OCI-LY1 (cell line): Measurements from ENCODE around the gene CELSR3.

ENCODE experiments used
- EZH2 ChIP-seq: fragments of 200-600 bp; sonication (generic), shearing (Covaris generic); IDR thresholded peaks from 2 replicates; pipeline ENCODE4 v1.8.0; 2017; ENCODE audit warnings: borderline replicate concordance, mixed run types, mild to moderate bottlenecking, antibody characterized with exemption, low read length, moderate library complexity, mixed read lengths
- TF ChIP-seq, protein P1 (sequence below): fragments of 200-600 bp; sonication (generic), shearing (Covaris generic); IDR thresholded peaks from 2 replicates; pipeline ENCODE4 v1.5.1; 2017; ENCODE audit warnings: mild to moderate bottlenecking, antibody characterized with exemption, low read length, moderate library complexity, mixed read lengths

DNA sequence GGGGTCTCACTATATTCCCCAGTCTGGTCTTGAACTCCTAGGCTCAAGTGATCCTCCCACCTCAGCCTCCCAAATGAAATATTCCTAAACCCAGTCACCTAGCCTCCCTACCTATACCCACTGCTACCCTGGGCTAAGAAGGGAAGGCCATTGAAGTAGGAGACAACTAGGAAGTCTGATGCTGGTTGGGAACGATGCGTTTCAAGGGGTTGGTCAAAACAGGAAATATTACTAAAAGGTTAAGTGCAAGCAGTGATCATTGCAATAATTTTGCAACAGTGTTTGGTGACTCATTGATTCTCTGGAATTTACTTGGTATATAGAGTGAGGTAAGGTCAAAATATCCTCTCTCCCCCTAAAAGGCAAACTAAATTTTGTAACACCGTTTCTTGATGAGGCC lies 48.6 kb downstream of the CELSR3 start:
- TF ChIP-seq, protein P1, sequence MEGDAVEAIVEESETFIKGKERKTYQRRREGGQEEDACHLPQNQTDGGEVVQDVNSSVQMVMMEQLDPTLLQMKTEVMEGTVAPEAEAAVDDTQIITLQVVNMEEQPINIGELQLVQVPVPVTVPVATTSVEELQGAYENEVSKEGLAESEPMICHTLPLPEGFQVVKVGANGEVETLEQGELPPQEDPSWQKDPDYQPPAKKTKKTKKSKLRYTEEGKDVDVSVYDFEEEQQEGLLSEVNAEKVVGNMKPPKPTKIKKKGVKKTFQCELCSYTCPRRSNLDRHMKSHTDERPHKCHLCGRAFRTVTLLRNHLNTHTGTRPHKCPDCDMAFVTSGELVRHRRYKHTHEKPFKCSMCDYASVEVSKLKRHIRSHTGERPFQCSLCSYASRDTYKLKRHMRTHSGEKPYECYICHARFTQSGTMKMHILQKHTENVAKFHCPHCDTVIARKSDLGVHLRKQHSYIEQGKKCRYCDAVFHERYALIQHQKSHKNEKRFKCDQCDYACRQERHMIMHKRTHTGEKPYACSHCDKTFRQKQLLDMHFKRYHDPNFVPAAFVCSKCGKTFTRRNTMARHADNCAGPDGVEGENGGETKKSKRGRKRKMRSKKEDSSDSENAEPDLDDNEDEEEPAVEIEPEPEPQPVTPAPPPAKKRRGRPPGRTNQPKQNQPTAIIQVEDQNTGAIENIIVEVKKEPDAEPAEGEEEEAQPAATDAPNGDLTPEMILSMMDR = no peak
- no peak for TF ChIP-seq EZH2
